HG03439 (cell line): ENCODE measurements around the gene TRIM17.

Experiments
- ATAC-seq: cut with Tn5 transposase; IDR thresholded peaks from one replicate; pipeline ENCODE4 v1.9.1; 2021; ENCODE audit warnings: mild to moderate bottlenecking, moderate library complexity; ENCODE audit not compliant: unreplicated experiment

TRIM17 gene

DNA sequence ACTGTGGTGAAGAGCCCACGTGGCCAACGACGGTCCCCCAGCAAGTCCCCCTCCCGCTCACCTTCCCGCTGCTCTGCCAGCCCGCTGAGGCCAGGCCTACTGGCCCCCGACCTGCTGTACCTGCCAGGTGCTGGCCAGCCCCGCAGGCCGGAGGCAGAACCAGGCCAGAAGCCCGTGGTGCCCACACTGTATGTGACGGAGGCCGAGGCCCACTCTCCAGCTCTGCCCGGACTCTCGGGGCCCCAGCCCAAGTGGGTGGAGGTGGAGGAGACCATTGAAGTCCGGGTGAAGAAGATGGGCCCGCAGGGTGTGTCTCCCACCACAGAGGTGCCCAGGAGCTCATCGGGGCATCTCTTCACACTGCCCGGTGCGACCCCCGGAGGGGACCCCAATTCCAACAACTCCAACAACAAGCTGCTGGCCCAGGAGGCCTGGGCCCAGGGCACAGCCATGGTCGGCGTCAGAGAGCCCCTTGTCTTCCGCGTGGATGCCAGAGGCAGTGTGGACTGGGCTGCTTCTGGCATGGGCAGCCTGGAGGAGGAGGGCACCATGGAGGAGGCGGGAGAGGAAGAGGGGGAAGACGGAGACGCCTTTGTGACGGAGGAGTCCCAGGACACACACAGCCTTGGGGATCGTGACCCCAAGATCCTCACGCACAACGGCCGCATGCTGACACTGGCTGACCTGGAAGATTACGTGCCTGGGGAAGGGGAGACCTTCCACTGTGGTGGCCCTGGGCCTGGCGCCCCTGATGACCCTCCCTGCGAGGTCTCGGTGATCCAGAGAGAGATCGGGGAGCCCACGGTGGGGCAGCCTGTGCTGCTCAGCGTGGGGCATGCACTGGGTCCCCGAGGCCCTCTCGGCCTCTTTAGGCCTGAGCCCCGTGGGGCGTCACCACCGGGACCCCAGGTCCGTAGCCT is 56.8 kb downstream of the TRIM17 start:
- no peak for ATAC-seq

DNA sequence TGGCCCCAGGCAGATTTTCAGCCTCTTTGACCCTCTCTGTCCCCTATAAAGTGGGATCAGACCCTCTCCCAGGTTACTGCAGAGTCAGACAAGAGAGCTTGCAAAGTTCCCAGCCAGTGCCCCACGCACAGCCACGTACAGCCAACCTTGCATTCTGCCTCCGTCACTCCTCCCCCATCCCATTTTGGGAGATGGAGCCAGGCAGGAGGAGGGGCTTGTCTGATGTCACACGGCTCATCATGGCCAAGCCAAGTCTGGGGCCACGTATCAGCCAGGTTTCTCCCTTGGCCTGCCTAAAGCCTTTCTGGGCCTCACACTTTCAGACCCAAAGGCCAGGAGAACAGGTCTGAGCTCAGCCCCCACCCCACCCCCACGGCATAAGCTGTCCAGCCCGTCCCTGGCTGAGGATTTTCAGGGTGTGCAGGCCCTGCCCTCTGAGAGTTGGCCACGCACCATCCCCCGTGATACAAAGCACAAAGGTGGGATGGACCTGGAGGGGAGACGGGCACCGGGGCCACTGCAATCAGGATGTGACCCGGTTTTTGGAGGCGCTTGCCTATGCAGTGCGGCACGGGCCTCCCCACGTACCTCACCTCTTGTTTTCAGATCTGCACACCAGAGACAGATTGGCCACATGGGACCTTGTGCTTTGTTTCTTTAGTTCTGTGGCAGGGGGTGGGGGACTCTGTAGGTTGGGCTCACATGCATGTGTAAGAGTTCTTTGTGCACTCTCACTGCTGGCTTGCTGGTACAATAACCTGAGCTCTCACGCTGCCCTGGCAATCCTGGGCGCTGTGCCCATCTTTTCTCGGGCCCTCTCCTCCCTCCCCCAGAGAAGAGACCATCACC is 57.7 kb downstream of the TRIM17 start:
- no peak for ATAC-seq

DNA sequence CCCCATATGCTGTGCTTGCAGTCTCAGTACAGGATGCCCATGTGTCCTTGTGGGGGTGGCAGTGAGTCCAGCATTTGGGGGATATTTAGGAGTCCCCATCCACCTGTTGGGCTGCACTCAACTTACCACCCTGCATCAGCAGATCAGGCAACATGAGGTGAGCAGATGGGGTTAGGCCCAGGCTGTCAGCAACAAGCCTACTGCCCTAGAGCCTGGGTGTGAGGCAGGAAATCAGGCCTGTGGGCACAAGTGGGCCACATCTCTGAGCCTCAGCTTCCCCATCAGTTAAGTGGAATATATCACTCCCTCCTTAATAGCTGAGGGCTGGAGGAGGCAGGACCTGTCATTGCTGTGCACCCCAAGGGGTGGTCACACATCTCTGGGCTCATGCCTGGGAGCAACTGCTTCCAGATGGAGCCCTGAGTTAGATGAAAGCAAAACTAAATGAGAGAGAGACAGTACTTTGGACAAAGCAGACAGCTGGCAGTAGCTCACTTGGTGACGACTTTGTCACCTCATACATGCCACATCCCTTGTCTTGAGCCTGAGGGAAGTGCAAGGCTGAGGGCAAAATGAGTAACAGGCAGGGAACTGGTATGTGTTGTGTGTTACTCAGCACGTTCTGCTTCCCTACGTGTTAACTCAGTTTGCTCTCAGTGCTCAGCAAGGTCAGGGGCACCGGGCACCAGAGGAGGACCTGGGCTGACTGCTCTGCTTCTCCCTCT is 58.5 kb downstream of the TRIM17 start:
- ATAC-seq: no peak
